ENCODE results near the gene ATP8A2.
"Not testable (repeated sequence)": the region's sequence is repeated elsewhere in the genome, so short reads cannot be mapped to it uniquely, and the experiment has no call there.

The ATP8A2 gene

GRCh38 chr13:25768376-25768775 is 396.6 kb downstream of the ATP8A2 start:
- no peak for DNase-seq (ENCODE audit: low spot score)

GRCh38 chr13:25768838-25769237 is 397.1 kb downstream of the ATP8A2 start:
- no peak for DNase-seq (ENCODE audit: low spot score)

- no peak for DNase-seq (ENCODE audit: low spot score)
Measured at GRCh38 chr13:25770601-25771000, 398.8 kb downstream of the ATP8A2 start.

GRCh38 chr13:25771202-25771601 is 399.4 kb downstream of the ATP8A2 start:
- no peak for DNase-seq (ENCODE audit: low spot score)

- no peak for DNase-seq (ENCODE audit: low spot score)
Measured at GRCh38 chr13:25771641-25772478, 400.1 kb downstream of the ATP8A2 start.

- DNase-seq (ENCODE audit: low spot score) = not testable (repeated sequence)
Measured at GRCh38 chr13:25772534-25772933, 400.8 kb downstream of the ATP8A2 start.

GRCh38 chr13:25774056-25774455 is 402.3 kb downstream of the ATP8A2 start:
- not testable (repeated sequence) for DNase-seq (ENCODE audit: low spot score)

GRCh38 chr13:25775275-25775674 is 403.5 kb downstream of the ATP8A2 start:
- DNase-seq (ENCODE audit: low spot score) = no peak

GRCh38 chr13:25775986-25776385 is 404.2 kb downstream of the ATP8A2 start:
- no peak for DNase-seq (ENCODE audit: low spot score)

GRCh38 chr13:25776722-25777121 is 404.9 kb downstream of the ATP8A2 start:
- no peak for DNase-seq (ENCODE audit: low spot score)

GRCh38 chr13:25777509-25777908 is 405.7 kb downstream of the ATP8A2 start:
- no peak for DNase-seq (ENCODE audit: low spot score)

- DNase-seq (ENCODE audit: low spot score) = no peak
Measured at GRCh38 chr13:25778365-25778764, 406.6 kb downstream of the ATP8A2 start.

GRCh38 chr13:25778808-25779305 is 407.1 kb downstream of the ATP8A2 start:
- DNase-seq (ENCODE audit: low spot score) = no peak

- no peak for DNase-seq (ENCODE audit: low spot score)
Measured at GRCh38 chr13:25783076-25783475, 411.3 kb downstream of the ATP8A2 start.

GRCh38 chr13:25783601-25784024 is 411.8 kb downstream of the ATP8A2 start:
- no peak for DNase-seq (ENCODE audit: low spot score)

- DNase-seq (ENCODE audit: low spot score) = no peak
Measured at GRCh38 chr13:25784119-25784518, 412.3 kb downstream of the ATP8A2 start.

GRCh38 chr13:25790137-25790536 is 418.4 kb downstream of the ATP8A2 start:
- not testable (repeated sequence) for DNase-seq (ENCODE audit: low spot score)

- no peak for DNase-seq (ENCODE audit: low spot score)
Measured at GRCh38 chr13:25795277-25795676, 423.5 kb downstream of the ATP8A2 start.

GRCh38 chr13:25796474-25796873 is 424.7 kb downstream of the ATP8A2 start:
- no peak for DNase-seq (ENCODE audit: low spot score)

- DNase-seq (ENCODE audit: low spot score) = no peak
Measured at GRCh38 chr13:25798998-25799397, 427.2 kb downstream of the ATP8A2 start.

GRCh38 chr13:25800523-25800922 is 428.7 kb downstream of the ATP8A2 start:
- no peak for DNase-seq (ENCODE audit: low spot score)

- no peak for DNase-seq (ENCODE audit: low spot score)
Measured at GRCh38 chr13:25802579-25802978, 430.8 kb downstream of the ATP8A2 start.

- no peak for DNase-seq (ENCODE audit: low spot score)
Measured at GRCh38 chr13:25803641-25804040, 431.9 kb downstream of the ATP8A2 start.
